Hindlimb muscle (tissue), 1 donor: ENCODE results near the gene EED. TPM values are rescaled to one million over a fixed set of nuclear protein-coding genes. Genes with fewer than 3 reads are reported as not detected.
"Not testable (repeated sequence)": the region's sequence is repeated elsewhere in the genome, so short reads cannot be mapped to it uniquely, and the experiment has no call there.

ENCODE experiments used
- DNase-seq: peaks from one replicate; pipeline ENCODE4 v3.0.0-alpha.2; 2013
- polyA plus RNA-seq: library from polyadenylated mRNA; unstranded; fragments of 120-200 nt; gene quantifications from one replicate; pipeline ENCODE4 v1.2.1, GENCODE V29; 2013; ENCODE audit not compliant: insufficient read length

EED gene
- polyA plus RNA-seq, 1 donor: 17.7 TPM

GRCh38 chr11:86218125-86219084 is 26.1 kb upstream of the EED start:
- DNase-seq: peak; percentile 63

GRCh38 chr11:86219311-86220193 is 25.0 kb upstream of the EED start:
- DNase-seq: no peak

GRCh38 chr11:86220653-86221052 is 23.9 kb upstream of the EED start:
- DNase-seq: no peak

- no peak for DNase-seq
Measured at GRCh38 chr11:86222081-86222480, 22.5 kb upstream of the EED start.

- not testable (repeated sequence) for DNase-seq
Measured at GRCh38 chr11:86224575-86224974, 20.0 kb upstream of the EED start.

GRCh38 chr11:86225344-86225743 is 19.2 kb upstream of the EED start:
- not testable (repeated sequence) for DNase-seq

GRCh38 chr11:86228269-86229038 is 16.1 kb upstream of the EED start:
- DNase-seq: no peak

- not testable (repeated sequence) for DNase-seq
Measured at GRCh38 chr11:86229039-86229330, 15.6 kb upstream of the EED start.

- DNase-seq: no peak
Measured at GRCh38 chr11:86230179-86230804, 14.3 kb upstream of the EED start.

- no peak for DNase-seq
Measured at GRCh38 chr11:86230921-86231434, 13.6 kb upstream of the EED start.

- DNase-seq: no peak
Measured at GRCh38 chr11:86232556-86232955, 12.0 kb upstream of the EED start.

GRCh38 chr11:86234831-86235461 is 9.6 kb upstream of the EED start:
- DNase-seq: no peak

- no peak for DNase-seq
Measured at GRCh38 chr11:86237267-86237804, 7.2 kb upstream of the EED start.

GRCh38 chr11:86240164-86240563 is 4.4 kb upstream of the EED start:
- no peak for DNase-seq

GRCh38 chr11:86241956-86242535 is 2.5 kb upstream of the EED start:
- DNase-seq: no peak

- DNase-seq: no peak
Measured at GRCh38 chr11:86243396-86243795, 1.2 kb upstream of the EED start.

- no peak for DNase-seq
Measured at GRCh38 chr11:86244063-86244521, 461 bp upstream of the EED start.

GRCh38 chr11:86245369-86246292 is 1.1 kb downstream of the EED start:
- DNase-seq: peak; percentile 31

GRCh38 chr11:86246293-86246675 is 1.7 kb downstream of the EED start:
- DNase-seq: no peak

GRCh38 chr11:86247608-86248007 is 3.1 kb downstream of the EED start:
- DNase-seq: no peak
